Left forelimb (tissue), 1 donor: ENCODE data around the gene TIAM1.
"Not testable (repeated sequence)": the region's sequence is repeated elsewhere in the genome, so short reads cannot be mapped to it uniquely, and the experiment has no call there.

Source experiments
- DNase-seq: peaks from one replicate; pipeline ENCODE4 v3.0.0-alpha.2; 2018; ENCODE audit warnings: low spot score

The TIAM1 gene

DNA sequence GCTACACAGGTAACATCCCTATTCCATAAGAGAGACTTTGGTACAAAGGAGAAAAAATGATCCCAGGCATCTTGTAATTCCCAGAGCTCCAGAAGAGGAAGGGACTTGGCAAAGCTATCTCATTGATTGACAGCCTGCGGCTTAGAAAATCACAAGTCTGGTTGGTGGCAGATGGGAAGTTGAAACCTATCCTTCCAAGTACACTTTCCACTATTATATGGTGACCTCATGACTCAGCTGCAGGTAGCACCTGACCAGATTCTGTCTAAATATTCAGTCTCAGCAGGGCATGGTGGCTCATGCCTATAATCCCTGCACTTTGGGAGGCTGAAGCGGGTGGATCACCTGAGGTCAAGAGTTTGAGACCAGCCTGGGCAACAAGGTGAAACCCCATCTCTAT, 89.9 kb downstream of the TIAM1 start:
- no peak for DNase-seq

DNA sequence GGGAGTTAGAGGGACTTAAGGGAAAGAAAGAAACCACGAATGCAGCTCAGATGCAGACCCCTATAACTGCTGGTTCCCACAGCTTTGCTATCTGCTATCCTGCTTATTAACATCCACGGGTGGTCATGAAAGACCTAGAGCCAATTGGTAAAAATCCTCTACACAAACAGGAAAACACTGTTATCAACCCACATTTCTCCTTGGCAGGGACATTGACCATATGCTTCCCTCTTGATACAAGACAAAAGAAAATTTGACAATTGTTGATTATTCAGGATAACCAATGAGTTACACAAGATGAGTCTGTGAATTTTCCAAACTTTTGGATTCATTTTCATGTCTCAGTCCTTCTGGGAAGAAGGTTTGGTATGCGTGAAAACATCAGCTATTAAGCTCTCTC, 90.4 kb downstream of the TIAM1 start:
- no peak for DNase-seq

DNA sequence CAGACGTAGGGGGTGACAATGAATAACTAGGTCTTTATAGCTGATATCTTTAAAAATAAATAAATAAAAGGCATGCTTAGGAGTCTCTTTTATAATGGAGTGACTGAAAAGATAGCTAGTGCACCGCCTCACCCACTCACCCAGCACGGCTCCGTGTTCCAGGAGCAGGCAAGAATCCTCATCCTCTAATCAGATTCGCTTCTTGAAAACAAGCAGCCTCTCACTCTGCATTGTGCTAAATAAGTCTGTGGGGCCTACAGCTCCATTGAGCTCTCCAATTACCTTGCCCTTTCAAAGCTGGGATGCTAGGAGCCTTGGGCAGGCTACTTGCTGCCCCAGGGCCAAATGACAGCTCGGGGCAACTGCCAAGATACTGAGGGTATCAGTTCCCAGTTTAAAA, 91.5 kb downstream of the TIAM1 start:
- no peak for DNase-seq

DNA sequence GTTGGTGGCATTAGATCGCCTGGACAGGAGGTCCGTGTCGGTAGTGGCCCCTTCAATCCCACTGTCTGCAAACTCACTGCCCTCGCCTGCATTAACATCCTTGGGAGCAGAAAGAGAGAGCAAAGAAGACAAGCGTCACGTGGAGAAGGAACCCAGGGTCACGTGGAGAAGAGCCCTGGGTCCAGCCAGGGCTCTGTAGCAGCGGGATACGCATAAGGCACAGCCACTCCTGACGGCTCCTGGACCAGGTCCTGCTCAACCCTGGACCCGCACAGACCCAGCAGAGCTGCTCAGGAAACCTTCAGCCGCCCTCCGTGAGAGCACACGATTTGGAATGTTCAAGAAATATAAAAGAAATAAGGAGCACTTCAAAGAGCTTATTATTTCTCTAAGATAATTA, 92.0 kb downstream of the TIAM1 start:
- DNase-seq = no peak

DNA sequence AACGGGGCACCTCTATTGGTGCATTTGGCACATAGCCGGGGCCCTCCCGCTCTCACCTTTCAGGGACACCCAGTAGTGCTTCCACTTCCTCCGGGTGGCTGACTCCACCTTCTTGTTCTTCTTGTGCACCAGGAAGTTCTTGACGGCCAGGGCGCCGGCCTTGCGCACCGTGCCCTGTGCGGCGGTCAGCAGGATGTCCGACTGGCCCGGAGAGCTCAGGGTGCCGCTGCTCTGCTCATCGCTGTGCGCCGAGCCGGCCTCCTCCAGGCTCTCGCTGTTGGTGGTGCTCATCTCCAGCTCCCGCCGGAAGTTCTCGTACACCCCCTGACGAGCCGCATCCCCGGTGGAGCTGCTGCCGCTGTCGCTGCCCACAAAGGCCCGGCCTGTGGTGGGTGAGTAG, 92.4 kb downstream of the TIAM1 start:
- no peak for DNase-seq

DNA sequence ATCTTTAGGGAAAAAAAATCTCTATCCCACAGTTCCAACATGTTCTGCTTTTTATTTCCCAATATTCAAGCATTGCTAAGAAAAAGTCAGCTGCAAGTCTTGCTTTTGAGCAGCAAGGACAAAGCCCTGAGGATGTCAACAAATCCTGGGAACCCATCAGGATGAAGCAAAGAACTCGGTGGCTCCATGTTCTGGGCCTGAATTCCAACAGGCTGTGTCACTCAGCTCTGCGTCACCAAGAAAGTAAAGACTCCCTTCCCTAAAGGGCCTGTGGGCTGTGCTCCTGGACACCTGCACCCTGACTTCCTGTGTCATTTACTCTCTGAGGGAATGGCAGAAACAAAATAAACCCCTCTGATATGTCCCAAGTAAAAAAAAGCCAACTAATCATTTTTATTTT, 95.5 kb downstream of the TIAM1 start:
- DNase-seq = no peak

DNA sequence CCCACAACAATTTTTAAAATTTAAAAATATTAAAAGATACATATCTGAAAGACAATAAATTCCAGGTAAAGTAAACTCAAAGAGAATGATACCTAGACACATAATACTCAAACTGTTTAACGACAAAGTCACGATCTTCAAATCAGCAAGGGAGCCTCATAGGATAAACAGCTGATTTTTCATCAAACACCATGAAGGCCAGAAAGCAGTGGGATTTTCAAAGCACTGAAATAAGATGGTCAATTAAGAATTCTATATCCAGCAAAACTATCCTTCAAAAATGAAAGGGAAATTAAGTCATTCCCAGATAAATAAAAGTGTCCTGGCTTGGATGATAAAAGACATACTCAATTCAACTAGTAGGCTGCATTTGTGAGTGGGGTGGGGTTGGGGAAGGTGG, 100.5 kb downstream of the TIAM1 start:
- DNase-seq = no peak

DNA sequence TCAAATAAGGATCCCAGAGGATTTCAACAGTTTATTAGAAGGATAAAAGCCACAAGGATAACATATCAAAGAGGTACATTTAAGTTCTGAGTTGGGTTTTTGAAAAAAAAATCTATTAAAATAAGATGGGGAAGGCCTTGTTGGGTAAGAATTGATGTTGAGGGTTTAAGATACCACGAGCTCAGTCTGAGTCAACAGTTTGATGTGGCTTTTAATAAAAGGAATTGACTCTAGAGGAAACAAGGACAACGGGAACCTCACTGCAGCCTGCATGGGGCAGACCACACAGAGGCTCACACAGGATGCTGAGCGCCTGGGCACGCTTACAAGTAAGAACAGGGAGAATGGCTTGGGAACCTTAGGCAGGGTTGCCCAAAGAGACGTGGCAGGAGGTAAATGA, 107.5 kb downstream of the TIAM1 start:
- DNase-seq = no peak

DNA sequence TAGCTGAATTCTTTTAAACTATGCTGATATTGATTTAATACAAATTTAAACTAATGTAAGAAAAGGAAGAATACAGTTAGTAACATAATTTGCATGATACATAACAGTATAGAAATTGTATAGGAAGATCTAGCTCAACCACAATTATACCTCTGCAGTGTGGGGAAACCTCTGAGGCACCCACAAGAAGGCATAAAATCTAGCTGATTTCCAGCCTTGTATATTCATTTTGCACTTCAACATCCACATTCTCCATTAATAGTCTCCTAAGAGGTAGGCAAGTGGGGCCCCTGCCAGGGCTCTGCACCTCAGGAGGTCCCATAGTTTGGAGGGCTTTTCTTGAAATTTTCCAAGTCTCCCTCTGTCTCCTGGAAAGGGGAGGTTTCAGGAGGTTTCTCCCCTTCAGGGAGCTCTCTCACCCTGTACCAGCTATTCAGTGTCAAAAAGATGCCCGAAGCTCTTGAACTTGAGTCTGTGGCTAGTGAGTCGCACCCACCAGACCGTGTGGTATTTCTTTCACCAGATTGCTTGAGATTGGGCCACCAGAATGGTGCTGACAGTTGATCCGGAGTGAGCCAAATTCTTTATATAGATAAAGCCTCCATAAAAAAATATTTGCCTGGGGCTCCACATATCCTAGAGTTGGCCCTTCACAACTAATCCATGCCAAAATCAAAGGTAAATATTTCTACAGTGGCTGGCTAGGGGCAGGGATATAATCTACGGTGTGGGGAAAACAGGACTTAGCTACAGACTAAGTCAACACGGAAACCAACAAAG, 108.2 kb downstream of the TIAM1 start:
- DNase-seq = no peak

DNA sequence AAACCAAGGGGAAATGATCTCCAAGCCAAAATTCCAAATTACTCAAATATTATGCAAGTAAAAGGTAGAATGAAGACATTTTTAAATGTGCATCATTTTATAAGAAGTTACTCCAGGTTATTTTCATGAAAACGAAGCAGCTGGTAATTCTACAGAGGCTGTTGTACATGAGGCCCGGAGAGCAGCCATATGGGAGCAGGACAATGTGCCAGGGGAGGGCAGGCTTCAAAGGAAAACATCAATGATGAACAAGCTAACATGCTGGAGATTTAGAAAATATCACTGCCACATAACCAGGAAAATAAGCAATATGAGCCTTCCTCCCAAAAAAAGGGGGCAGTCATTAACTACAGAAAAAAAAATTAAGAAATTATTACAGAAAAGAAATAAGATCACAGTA, 109.1 kb downstream of the TIAM1 start:
- DNase-seq = no peak

DNA sequence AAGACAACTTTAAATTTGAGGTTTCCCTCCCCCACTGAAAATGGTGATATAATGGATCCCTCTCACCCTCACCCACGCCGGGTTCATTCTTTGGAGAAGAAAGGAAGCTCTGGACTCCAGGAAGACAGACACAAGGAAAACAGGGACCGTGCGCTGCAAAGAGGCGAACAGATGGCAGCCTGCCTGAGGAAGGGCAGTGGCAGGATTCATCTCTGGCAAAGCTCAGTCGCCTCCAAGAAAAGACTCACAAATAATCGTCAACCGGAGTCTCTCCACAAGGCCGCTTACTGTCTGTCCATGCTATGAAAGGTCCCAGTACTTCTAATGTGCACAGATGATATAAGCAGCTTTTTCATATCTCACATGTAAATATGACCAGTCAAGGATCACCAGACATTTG, 110.3 kb downstream of the TIAM1 start:
- DNase-seq = no peak

DNA sequence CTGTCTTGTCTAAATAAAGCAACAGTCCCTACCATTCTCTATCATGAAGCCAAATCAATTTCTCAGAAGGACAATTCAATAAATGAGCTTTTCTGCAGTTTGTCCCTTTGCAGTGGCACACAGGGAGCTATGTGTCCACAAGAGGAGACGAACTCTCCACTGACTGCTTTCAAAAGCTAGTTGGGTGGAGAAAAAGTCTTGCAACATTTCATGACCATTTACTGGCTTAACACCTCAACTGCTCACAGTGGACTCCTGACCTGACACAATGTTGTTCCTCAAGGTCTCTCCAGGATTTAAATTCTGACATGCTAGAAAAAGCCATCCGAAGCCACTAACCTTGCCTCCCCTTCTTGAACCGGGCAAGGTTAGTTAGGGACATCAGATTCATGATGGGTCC, 111.7 kb downstream of the TIAM1 start:
- no peak for DNase-seq

DNA sequence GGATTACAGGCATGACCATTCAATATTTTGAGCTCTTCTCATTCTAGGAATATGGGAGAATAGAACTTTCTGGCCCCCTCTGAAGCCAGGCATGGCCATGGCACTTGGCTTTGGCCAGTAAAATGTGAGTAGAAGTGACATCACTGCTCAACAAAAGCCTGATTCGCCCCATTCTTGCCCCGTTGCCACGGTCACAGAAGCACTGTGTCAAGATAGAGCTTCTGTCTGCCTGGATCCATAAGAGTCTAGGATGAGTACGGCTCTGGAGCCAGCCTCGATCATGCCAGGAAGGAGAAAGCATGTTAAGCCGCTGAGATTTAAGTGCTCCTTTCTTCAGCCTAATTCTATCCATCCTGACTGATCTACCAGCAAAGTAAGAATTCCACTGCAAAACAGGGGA, 113.1 kb downstream of the TIAM1 start:
- no peak for DNase-seq

DNA sequence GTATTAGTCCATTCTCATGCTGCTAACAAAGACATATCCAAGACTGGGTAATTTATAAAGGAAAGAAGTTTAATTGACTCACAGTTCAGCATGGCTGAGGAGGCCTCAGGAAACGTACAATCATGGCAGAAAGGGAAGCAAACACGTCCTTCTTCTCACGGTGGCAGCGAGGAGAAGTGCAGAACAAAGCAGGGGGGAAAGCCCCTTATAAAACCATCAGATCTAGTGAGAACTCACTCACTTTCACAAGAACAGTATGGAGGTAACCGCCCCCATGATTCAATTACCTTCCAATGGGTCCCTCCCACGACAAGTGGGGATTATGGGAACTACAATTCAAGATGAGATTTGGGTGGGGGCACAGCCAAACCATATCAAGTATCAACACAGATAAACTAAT, 115.3 kb downstream of the TIAM1 start:
- not testable (repeated sequence) for DNase-seq

DNA sequence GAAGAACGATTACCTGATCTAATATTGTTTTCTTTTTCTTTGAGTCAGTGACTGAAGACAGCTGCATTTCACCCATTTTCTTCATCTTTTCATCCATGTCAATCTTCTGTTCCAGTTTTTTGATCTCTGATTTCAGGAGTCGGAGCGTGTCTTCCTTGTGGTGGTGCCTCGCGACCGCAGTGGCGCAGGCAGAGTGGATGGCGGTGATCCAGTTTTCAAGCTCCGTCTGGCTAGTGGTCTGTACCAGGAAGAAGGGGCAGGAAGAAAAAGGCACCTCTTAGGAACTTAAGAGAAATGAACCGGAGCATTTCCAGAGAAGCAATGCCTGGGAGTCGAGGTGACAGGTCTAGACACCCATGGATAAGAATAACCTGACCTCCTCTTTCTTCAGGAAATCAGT, 118.3 kb downstream of the TIAM1 start:
- DNase-seq = no peak

DNA sequence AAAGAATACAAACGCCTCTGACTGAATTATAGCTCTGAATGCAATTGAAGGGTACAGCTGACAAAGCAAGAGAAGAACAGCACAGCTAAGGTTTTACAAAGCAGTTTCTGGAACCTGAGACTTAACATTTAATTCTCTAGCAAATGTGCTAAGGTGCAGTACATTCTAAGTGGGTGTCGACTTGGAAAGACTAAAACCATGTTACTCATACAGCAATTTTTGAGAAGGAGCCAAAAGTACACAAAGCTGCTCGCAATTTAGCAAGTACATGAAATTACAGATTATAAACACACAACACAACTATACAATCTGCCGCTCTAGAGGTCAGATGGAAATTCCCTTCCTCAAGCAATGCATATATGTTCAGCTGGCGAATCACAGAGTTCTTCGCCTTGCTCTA, 121.9 kb downstream of the TIAM1 start:
- no peak for DNase-seq

DNA sequence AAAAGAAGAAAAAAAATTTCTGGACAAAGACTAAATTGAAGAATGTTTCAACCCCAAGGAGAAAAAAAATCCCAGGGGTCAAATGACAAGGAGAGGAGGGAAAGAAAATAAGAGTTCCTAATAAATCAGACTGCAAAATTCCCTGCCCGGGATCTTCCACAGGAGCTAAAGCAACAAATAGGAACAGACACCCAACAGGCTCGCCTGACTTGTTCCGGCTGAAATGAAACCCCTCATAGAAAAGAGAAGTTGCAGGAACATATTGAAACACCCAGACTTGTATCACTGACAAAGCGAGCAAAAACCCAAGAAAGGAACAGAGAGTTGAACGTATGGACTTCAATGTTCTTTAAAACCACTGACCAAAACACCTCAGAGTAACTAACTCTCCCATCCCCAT, 123.0 kb downstream of the TIAM1 start:
- DNase-seq = no peak

DNA sequence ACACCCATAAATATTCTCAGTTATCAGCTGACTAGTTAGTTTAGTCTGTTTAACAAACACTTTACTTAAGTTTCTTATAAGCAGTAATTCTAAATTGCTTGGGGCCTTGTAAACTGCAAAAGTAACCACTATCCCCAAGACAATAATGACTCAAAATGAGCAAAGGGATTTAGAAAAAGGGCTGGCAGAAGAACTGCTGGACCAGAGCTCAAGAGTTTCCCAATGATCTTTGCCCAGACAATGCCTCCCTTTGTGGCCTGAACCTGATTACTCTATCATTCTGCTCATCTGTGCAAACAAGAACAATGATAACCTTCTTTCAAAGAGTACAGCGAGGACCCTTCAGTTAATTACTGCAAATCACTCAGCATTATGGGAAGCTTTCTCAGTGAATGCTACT, 123.5 kb downstream of the TIAM1 start:
- DNase-seq = no peak

DNA sequence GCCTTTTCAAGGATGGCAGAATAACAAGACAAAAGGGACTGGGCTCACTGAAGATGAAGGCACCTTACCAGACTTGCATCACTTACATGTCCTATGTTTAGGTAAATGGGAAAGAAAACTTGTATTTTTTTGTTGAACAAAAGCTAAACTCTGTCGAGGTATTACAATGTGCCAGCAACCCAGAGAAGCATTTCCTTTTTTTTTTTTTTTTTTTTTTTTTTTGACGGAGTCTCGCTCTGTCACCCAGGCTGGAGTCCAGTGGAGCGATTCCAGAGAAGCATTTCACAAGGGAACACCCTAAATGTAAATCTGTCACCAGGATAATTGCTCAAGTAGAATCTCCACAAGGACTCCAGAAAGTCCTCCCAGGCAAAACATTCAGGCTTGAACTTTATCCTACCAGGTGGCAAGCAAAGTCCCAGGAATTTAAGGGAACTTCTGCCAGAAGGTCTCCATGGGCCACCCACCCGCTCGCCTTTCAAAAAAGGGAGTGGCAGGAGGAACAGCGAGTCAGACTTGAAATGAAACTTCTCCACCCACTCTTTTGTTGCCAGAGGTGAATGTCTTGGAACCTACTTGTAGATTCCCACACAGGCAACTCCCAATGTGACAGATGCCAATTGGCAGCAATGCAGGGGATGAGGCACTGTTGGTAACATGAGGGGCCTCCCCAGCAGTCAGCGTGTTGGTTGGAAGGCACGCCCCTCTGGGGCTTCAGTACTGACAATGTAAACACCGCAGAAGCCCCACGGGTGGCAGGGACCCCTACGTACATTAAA, 125.0 kb downstream of the TIAM1 start:
- no peak for DNase-seq

DNA sequence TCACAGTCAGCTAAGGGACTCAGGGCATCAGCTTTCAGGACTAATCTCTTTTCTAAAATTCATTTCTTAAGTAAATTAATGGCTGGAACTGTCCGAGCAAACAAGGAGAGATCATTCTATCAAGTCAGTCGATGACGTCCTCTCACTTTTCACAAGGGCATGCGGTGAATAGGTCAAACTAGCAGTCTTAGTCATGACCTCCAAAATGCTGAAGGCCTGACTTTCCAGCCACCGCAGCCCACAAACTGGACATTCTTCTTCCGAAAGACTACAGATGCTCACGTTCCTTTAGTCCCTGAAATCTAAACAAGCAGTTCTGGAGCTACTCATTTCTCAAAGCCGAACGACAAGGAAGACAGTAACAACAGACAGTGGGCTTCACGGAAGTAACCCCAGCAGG, 127.9 kb downstream of the TIAM1 start:
- DNase-seq = no peak

DNA sequence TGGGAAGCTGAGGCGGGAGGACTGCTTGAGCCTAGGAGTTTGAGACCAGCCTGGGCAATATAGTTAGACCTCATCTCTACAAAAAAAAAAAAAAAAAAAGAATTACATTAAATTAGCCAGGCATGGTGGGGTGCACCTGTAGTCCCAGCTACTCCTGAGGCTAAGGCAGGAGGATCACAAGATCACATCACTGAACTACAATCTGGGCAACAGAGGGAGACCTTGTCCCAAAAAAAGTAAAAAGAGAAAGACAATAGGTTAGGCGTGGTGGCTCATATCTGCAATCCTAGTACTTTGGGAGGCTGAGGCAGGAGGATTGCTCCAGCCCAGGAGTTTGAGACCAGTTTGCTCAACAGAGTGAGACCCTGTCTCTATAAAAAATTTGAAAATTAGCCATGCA, 130.3 kb downstream of the TIAM1 start:
- DNase-seq = no peak

DNA sequence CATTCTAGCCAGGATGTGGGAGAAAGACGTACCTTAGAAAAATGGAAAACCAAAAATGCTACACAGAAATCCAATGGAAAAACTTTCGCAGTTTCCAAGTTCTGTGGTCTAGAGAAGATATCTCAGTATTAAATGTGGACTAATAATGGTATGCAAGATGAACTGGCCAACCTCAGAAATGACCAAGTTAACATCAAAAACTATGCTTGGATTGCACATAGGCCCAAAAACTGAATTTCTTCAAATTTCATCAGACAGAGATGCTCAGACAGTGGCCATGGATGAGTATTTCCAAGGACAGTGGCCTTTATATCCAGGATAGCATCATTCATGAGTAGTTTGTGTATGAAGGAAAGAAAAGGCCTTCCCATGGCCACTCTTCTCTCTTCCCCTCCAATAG, 132.2 kb downstream of the TIAM1 start:
- DNase-seq = no peak

DNA sequence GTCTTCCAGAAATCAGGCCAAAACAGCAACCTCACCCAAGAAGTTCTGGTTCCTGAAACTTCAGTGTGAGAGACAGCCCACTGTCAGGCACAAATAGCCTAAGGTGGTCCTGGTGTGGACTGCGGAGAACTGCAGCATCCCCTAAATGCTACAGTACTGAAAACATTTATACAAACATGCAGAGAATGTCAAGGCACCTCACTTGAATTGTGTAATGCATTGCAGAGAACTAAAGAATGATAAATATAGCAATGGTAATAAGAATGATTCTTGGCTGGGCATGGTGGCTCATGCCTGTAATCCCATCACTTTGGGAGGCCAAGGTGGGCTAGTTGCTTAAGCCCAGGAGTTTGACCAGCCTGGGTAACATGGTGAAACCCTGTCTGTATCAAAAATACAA, 138.6 kb downstream of the TIAM1 start:
- no peak for DNase-seq

DNA sequence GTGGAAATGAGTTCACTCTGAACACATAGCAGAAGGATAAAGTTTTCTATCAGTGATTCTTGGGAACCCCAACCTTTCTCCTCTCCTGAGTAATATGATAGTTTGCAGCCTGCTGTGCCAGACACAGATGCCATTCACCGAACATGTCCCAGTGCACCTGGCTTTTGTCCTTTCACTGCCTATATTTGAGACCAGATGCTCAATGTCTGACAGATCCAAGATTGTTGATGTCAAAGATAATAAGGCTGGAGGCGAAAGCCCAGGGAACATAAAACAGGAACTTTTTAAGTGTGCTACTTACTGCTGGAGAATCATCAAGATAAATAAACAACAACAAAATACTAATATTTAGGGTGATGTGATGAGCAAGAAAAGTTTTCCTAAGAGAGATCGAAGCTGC, 139.3 kb downstream of the TIAM1 start:
- DNase-seq = no peak
